AG04450 (cell line): ENCODE results near the gene PKP1. TPM values are rescaled to one million over a fixed set of nuclear protein-coding genes. Genes with fewer than 3 reads are reported as not detected.

ENCODE experiments used
- CTCF ChIA-PET: fragments of 300-600, 350-600 bp; formaldehyde crosslinking; extraction: SDS; loops from one replicate; lab custom pipeline; 2022; ENCODE audit warnings: antibody characterized with exemption, inconsistent platforms; lab: Charles Lee
- POLR2A ChIA-PET: fragments of 350-600 bp; formaldehyde crosslinking; extraction: SDS; loops from one replicate; lab custom pipeline; 2021; ENCODE audit warnings: antibody characterized with exemption, inconsistent platforms; lab: Yijun Ruan, JAX
- DNase-seq: peaks from one replicate; pipeline ENCODE4 v3.0.0-alpha.2; 2011; ENCODE audit warnings: low read depth, low spot score
- H3K27ac ChIP-seq: one replicate; pipeline ENCODE4 v1.5.1; 2012; ENCODE audit warnings: low read depth, low read length, control low read depth
- H3K27me3 ChIP-seq: one replicate; pipeline ENCODE4 v1.6.0; 2012; ENCODE audit warnings: low read length; ENCODE audit not compliant: control insufficient read depth, insufficient read depth
- H3K4me3 ChIP-seq: 2 replicates; pipeline ENCODE4 v1.5.1; 2011; ENCODE audit warnings: mild to moderate bottlenecking, low read depth, low read length, control low read depth
- H3K9me3 ChIP-seq: 2 replicates; pipeline ENCODE4 v1.5.1; 2012; ENCODE audit warnings: low read length; ENCODE audit not compliant: control insufficient read depth, insufficient read depth
- polyA plus RNA-seq: library from polyadenylated mRNA; depleted of rRNA; stranded (reverse); fragments of >200 nt; gene quantifications from 2 replicates; pipeline ENCODE4 v1.2.3, GENCODE V29; 2011
- TF ChIP-seq, protein P1 (sequence below): IDR thresholded peaks from 2 replicates; pipeline ENCODE4 v1.5.1; 2011; ENCODE audit warnings: low read depth, low read length, control low read depth, inconsistent platforms

The PKP1 gene
- polyA plus RNA-seq, 1 experiment: 0.04 TPM

DNA sequence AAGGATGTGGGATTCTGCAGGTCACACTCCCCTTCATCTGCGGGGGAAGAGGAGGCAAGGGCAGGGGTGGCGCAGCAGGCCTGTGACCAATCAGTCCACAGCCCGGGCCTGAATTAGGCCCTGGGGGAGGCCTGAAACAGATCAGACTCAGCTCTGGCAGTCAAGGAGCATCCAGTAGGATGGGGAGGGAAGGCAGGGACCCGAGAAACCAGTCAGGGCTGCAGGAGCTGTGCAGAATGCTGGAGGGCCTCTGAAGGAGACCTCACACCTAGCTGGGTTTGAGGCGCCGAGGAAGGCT is 81.5 kb downstream of the PKP1 start:
- DNase-seq: no peak
- no peak overlapping the region for H3K4me3 ChIP-seq
- H3K9me3 ChIP-seq: no peaks in the 10 kb centered on the region; the same call in 1 of the 2 replicates
- no peak overlapping the region for H3K27ac ChIP-seq
- ChIA-PET POLR2A (no interaction called here), CTCF (interaction anchor here (1.1 to 1.5 kb wide), 3 partner anchors 12 to 44 kb away, joined by 3 read pairs; no protein-coding TSS in a partner anchor)
- TF ChIP-seq, protein P1, sequence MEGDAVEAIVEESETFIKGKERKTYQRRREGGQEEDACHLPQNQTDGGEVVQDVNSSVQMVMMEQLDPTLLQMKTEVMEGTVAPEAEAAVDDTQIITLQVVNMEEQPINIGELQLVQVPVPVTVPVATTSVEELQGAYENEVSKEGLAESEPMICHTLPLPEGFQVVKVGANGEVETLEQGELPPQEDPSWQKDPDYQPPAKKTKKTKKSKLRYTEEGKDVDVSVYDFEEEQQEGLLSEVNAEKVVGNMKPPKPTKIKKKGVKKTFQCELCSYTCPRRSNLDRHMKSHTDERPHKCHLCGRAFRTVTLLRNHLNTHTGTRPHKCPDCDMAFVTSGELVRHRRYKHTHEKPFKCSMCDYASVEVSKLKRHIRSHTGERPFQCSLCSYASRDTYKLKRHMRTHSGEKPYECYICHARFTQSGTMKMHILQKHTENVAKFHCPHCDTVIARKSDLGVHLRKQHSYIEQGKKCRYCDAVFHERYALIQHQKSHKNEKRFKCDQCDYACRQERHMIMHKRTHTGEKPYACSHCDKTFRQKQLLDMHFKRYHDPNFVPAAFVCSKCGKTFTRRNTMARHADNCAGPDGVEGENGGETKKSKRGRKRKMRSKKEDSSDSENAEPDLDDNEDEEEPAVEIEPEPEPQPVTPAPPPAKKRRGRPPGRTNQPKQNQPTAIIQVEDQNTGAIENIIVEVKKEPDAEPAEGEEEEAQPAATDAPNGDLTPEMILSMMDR: no peak
- peaks cover 55% of the 10 kb centered on the region for H3K27me3 ChIP-seq

GRCh38 chr1:201365251-201365650 is 81.9 kb downstream of the PKP1 start:
- TF ChIP-seq, protein P1: no peak
- Histone ChIP-seq H3K27me3 (peaks cover 58% of the 10 kb centered on the region), H3K9me3 (no peaks in the 10 kb centered on the region; the same call in 1 of the 2 replicates), H3K27ac (no peak overlapping the region), H3K4me3 (no peak overlapping the region)
- no peak for DNase-seq
- CTCF ChIA-PET: interaction anchor here (1.1 to 1.5 kb wide), 3 partner anchors 11 to 44 kb away, joined by 3 read pairs; no protein-coding TSS in a partner anchor
- POLR2A ChIA-PET: no interaction called here

DNA sequence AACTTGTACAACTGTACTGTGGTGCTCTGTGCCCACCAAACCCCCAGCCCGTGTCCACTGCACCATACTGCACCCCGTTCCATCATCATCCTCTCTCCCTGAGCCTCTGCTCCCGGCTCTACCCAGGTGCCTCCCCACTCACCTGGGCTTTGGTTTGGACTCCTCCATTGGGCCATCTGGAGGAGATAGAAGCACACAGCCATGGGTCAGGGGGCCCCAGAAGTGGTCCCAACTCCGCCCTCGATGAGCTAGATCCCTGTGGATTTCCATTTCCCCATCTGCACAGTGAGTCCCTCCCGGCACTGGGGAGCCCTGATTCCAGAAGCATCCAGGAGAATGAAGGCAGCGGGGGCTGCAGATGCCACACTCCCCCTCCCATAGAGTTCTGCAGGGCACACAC is 83.4 kb downstream of the PKP1 start:
- no peak overlapping the region for H3K4me3 ChIP-seq
- H3K9me3 ChIP-seq: no peaks in the 10 kb centered on the region; the same call in 1 of the 2 replicates
- TF ChIP-seq, protein P1: no peak
- ChIA-PET CTCF (interaction anchor here (0.8 kb wide), 1 partner anchor 10 kb away, joined by 3 read pairs; no protein-coding TSS in a partner anchor), POLR2A (no interaction called here)
- no peak for DNase-seq
- no peak overlapping the region for H3K27ac ChIP-seq
- H3K27me3 ChIP-seq: peaks cover 58% of the 10 kb centered on the region

DNA sequence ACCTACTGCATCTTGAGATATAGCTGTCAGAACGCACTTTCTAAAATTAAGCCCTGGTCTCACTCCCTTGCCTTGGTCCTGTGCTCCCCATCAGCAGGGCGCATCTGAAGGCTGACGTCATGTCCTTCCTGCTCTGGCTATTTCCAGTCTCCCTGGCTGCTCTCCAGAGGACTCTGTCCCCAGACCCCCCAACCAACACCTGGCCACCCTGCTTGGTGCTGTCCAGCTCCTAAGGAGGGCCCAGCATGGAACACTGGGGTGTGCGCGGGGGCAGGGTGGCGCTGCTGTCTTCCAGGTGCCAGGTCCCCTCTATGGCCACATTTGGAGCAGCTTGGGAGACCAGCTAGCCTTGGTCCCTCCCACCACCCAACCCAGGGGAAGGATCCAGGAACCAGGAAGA is 85.9 kb downstream of the PKP1 start:
- TF ChIP-seq, protein P1: no peak
- ChIA-PET CTCF (no interaction called here), POLR2A (no interaction called here)
- DNase-seq: no peak
- no peak overlapping the region for H3K27ac ChIP-seq
- no peaks in the 10 kb centered on the region; the same call in 1 of the 2 replicates for H3K9me3 ChIP-seq
- H3K27me3 ChIP-seq: peaks cover 63% of the 10 kb centered on the region
- no peak overlapping the region for H3K4me3 ChIP-seq

- no peak for DNase-seq
- ChIA-PET POLR2A (no interaction called here), CTCF (interaction anchor here (0.7 to 1.4 kb wide), 3 partner anchors 23 to 116 kb away, joined by 3 to 4 read pairs (median 4); no protein-coding TSS in a partner anchor)
- H3K9me3 ChIP-seq: peaks cover 4% of the 10 kb centered on the region
- no peak overlapping the region for H3K4me3 ChIP-seq
- no peak overlapping the region for H3K27ac ChIP-seq
- TF ChIP-seq, protein P1: no peak
- peaks cover 72% of the 10 kb centered on the region for H3K27me3 ChIP-seq
Measured at GRCh38 chr1:201370500-201370899, 87.2 kb downstream of the PKP1 start.
